Measurements from ENCODE around the gene TRAM1L1.

TRAM1L1 gene

GRCh38 chr4:117084866-117085701, at the start of gene TRAM1L1:
TSS of gene TRAM1L1 (minus strand) at chr4:117085576. CDS start at chr4:117085393, 183 bp downstream.
- DNase-seq: peak; percentile 31 to 75

- peak in 1 of 2 experiments; percentile 52 for DNase-seq
These were observed 49.0 kb upstream of the TRAM1L1 start for GRCh38 chr4:117134386-117134785.

- DNase-seq: no peak
These were observed 11.5 kb upstream of the TRAM1L1 start for GRCh38 chr4:117096886-117097285.

GRCh38 chr4:117096462-117096861, 11.1 kb upstream of the TRAM1L1 start:
- DNase-seq: no peak

GRCh38 chr4:117093571-117093970, 8.2 kb upstream of the TRAM1L1 start:
- DNase-seq: no peak

GRCh38 chr4:117077760-117078159, 7.6 kb downstream of the TRAM1L1 start:
- DNase-seq: no peak

GRCh38 chr4:117068120-117068519, 17.3 kb downstream of the TRAM1L1 start:
- DNase-seq: no peak

- DNase-seq: no peak
These were observed 21.2 kb downstream of the TRAM1L1 start for GRCh38 chr4:117063961-117064696.

GRCh38 chr4:117042962-117043361, 42.4 kb downstream of the TRAM1L1 start:
- no peak for DNase-seq

Data from NCI-H526 (cell line).